Vagina (tissue), 2 donors: ENCODE measurements around the gene DST.

Source experiments
- CTCF ChIP-seq, 3 experiments: fragments of 450-650 bp in 2 of 3; fragments of 200-600 bp in 1 of 3; sonication (generic) in 1 of 3; IDR thresholded peaks; one replicate each; pipeline ENCODE4 v1.5.1; 2017 to 2019; ENCODE audit warnings: antibody characterized with exemption in 3 of 3, mild to moderate bottlenecking in 2 of 3, moderate library complexity in 2 of 3
- POLR2A ChIP-seq, 2 donors: fragments of 450-650 bp; IDR thresholded peaks; one replicate each; pipeline ENCODE4 v1.6.1; 2017; ENCODE audit warnings: antibody characterized with exemption in 2 of 2, mild to moderate bottlenecking in 2 of 2, moderate library complexity in 2 of 2

GRCh38 chr6:56448046-56448445, 194.6 kb downstream of the DST start:
- TF ChIP-seq CTCF (IDR thresholded peaks at IDR 0.05) (no peak), POLR2A (IDR thresholded peaks at IDR 0.05) (no peak)
